ENCODE measurements around the gene FFAR1. TPM values are rescaled to one million over a fixed set of nuclear protein-coding genes. Genes with fewer than 3 reads are reported as not detected.

Gene FFAR1
- polyA plus RNA-seq, 1 of the 3 experiments (the other 2 are of a cell fraction), result not detected

DNA sequence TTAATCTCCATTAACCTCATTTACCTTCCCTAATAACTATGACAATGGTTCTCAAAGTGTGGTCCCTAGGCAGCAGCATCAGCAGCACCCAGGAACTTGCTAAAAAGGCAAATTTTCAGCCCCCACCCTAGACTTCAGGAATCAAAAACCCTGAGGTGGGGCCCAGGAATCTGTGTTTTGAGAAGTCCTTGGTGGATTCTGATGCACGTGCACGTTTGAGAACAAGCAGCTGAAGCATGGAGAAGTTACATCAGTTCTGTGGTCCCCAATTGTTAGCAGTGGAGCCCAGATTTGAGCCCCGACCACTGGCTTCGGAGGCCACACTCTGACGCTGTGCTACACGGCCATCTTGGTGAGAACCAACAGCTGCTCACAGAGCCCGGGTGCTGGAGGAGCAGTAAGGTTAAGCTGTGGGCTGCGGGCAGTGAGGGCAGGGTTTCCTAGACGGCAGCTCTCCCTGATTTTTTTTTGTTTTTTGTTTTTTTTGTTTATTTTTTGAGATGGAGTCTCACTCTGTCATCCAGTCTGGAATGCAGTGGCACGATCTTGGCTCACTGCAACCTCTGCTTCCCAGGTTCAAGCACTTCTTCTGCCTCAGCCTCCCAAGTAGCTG, 32.7 kb upstream of the FFAR1 start:
- Histone ChIP-seq H3K4me2 (no peak overlapping the region), H3F3A (replicated peaks; ENCODE audit: insufficient read depth) (no peaks in the 10 kb centered on the region), H3K9me2 (no peaks in the 10 kb centered on the region), H3K4me3 (ENCODE audit: low read depth in 2 of 2, low read length in 1 of 2) (no peak overlapping the region), H3K27me3 (ENCODE audit: insufficient read depth) (no peaks in the 10 kb centered on the region), H3K36me3 (replicated peaks in 1 of 2; ENCODE audit: control insufficient read depth in 1 of 2, insufficient read depth in 2 of 2, low read length in 1 of 2) (no peaks in the 10 kb centered on the region), H3K9ac (no peak overlapping the region), H3K79me2 (ENCODE audit: insufficient read depth) (no peaks in the 10 kb centered on the region), H3K4me1 (ENCODE audit: control insufficient read depth in 1 of 2, insufficient read depth in 2 of 2, low read depth in 1 of 2, low read length in 1 of 2) (no peaks in the 10 kb centered on the region), H4K20me1 (ENCODE audit: insufficient read depth) (no peaks in the 10 kb centered on the region), H3K27ac (ENCODE audit: low read depth in 2 of 2, low read length in 1 of 2) (no peak overlapping the region), H3K9me3 (no peaks in the 10 kb centered on the region), H2AFZ (ENCODE audit: low read depth) (no peak overlapping the region)
- no peak for DNase-seq
- ChIA-PET CTCF (interaction anchor here (0.8 to 1.4 kb wide), 3 partner anchors 45 to 180 kb away, joined by 3 to 4 read pairs (median 4); partner anchors contain the start of gene LGI4), POLR2A (no interaction called here)
- 66% methylated on average over 10 of the region's 10 CpGs for WGBS (ENCODE audit: low lambda C conversion rate)
- TF ChIP-seq RFX5 (IDR thresholded peaks at IDR 0.05; ENCODE audit: low read length), result no peak
- TF ChIP-seq, protein P1, sequence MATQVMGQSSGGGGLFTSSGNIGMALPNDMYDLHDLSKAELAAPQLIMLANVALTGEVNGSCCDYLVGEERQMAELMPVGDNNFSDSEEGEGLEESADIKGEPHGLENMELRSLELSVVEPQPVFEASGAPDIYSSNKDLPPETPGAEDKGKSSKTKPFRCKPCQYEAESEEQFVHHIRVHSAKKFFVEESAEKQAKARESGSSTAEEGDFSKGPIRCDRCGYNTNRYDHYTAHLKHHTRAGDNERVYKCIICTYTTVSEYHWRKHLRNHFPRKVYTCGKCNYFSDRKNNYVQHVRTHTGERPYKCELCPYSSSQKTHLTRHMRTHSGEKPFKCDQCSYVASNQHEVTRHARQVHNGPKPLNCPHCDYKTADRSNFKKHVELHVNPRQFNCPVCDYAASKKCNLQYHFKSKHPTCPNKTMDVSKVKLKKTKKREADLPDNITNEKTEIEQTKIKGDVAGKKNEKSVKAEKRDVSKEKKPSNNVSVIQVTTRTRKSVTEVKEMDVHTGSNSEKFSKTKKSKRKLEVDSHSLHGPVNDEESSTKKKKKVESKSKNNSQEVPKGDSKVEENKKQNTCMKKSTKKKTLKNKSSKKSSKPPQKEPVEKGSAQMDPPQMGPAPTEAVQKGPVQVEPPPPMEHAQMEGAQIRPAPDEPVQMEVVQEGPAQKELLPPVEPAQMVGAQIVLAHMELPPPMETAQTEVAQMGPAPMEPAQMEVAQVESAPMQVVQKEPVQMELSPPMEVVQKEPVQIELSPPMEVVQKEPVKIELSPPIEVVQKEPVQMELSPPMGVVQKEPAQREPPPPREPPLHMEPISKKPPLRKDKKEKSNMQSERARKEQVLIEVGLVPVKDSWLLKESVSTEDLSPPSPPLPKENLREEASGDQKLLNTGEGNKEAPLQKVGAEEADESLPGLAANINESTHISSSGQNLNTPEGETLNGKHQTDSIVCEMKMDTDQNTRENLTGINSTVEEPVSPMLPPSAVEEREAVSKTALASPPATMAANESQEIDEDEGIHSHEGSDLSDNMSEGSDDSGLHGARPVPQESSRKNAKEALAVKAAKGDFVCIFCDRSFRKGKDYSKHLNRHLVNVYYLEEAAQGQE (IDR thresholded peaks at IDR 0.05; ENCODE audit: low read depth, low read length), result no peak
- no peak for TF ChIP-seq FOSL2 (IDR thresholded peaks at IDR 0.05; ENCODE audit: borderline replicate concordance, low read depth)
- TF ChIP-seq TEAD4 (IDR thresholded peaks at IDR 0.05; ENCODE audit: borderline replicate concordance, insufficient read depth), result no peak
- TF ChIP-seq FOXJ3 (CRISPR knock-in tag; IDR thresholded peaks at IDR 0.05), result no peak
- TF ChIP-seq, protein P2, sequence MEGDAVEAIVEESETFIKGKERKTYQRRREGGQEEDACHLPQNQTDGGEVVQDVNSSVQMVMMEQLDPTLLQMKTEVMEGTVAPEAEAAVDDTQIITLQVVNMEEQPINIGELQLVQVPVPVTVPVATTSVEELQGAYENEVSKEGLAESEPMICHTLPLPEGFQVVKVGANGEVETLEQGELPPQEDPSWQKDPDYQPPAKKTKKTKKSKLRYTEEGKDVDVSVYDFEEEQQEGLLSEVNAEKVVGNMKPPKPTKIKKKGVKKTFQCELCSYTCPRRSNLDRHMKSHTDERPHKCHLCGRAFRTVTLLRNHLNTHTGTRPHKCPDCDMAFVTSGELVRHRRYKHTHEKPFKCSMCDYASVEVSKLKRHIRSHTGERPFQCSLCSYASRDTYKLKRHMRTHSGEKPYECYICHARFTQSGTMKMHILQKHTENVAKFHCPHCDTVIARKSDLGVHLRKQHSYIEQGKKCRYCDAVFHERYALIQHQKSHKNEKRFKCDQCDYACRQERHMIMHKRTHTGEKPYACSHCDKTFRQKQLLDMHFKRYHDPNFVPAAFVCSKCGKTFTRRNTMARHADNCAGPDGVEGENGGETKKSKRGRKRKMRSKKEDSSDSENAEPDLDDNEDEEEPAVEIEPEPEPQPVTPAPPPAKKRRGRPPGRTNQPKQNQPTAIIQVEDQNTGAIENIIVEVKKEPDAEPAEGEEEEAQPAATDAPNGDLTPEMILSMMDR (IDR thresholded peaks at IDR 0.05), result no peak
- TF ChIP-seq EZH2phosphoT487 (IDR thresholded peaks at IDR 0.05; ENCODE audit: borderline replicate concordance, low read depth), result no peak
- no peak for TF ChIP-seq TCF12 (IDR thresholded peaks at IDR 0.05)
- no peak for TF ChIP-seq CHD2 (IDR thresholded peaks at IDR 0.05; ENCODE audit: low read length, partially characterized antibody)
- TF ChIP-seq, protein P3, sequence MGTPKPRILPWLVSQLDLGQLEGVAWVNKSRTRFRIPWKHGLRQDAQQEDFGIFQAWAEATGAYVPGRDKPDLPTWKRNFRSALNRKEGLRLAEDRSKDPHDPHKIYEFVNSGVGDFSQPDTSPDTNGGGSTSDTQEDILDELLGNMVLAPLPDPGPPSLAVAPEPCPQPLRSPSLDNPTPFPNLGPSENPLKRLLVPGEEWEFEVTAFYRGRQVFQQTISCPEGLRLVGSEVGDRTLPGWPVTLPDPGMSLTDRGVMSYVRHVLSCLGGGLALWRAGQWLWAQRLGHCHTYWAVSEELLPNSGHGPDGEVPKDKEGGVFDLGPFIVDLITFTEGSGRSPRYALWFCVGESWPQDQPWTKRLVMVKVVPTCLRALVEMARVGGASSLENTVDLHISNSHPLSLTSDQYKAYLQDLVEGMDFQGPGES (IDR thresholded peaks at IDR 0.05; ENCODE audit: low read depth, low read length), result no peak
- TF ChIP-seq, protein P4, sequence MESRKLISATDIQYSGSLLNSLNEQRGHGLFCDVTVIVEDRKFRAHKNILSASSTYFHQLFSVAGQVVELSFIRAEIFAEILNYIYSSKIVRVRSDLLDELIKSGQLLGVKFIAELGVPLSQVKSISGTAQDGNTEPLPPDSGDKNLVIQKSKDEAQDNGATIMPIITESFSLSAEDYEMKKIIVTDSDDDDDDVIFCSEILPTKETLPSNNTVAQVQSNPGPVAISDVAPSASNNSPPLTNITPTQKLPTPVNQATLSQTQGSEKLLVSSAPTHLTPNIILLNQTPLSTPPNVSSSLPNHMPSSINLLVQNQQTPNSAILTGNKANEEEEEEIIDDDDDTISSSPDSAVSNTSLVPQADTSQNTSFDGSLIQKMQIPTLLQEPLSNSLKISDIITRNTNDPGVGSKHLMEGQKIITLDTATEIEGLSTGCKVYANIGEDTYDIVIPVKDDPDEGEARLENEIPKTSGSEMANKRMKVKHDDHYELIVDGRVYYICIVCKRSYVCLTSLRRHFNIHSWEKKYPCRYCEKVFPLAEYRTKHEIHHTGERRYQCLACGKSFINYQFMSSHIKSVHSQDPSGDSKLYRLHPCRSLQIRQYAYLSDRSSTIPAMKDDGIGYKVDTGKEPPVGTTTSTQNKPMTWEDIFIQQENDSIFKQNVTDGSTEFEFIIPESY (IDR thresholded peaks at IDR 0.05; ENCODE audit: borderline replicate concordance, low read depth), result no peak
- no peak for TF ChIP-seq ELF1 (IDR thresholded peaks at IDR 0.05)
- no peak for TF ChIP-seq SMC3 (IDR thresholded peaks at IDR 0.05; ENCODE audit: low read depth, low read length)
- TF ChIP-seq, protein P5, sequence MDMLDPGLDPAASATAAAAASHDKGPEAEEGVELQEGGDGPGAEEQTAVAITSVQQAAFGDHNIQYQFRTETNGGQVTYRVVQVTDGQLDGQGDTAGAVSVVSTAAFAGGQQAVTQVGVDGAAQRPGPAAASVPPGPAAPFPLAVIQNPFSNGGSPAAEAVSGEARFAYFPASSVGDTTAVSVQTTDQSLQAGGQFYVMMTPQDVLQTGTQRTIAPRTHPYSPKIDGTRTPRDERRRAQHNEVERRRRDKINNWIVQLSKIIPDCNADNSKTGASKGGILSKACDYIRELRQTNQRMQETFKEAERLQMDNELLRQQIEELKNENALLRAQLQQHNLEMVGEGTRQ (IDR thresholded peaks at IDR 0.05; ENCODE audit: borderline replicate concordance, low read depth, low read length), result no peak
- TF ChIP-seq TAF1 (IDR thresholded peaks at IDR 0.05; ENCODE audit: borderline replicate concordance, low read depth, low read length), result no peak
- TF ChIP-seq, protein P6, sequence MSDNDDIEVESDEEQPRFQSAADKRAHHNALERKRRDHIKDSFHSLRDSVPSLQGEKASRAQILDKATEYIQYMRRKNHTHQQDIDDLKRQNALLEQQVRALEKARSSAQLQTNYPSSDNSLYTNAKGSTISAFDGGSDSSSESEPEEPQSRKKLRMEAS (IDR thresholded peaks at IDR 0.05; ENCODE audit: low read depth), result no peak
- TF ChIP-seq RAD21 (IDR thresholded peaks at IDR 0.05; ENCODE audit: low read length), result no peak
- no peak for TF ChIP-seq NFIC (IDR thresholded peaks at IDR 0.05; ENCODE audit: borderline replicate concordance)
- no peak for TF ChIP-seq RXRA (IDR thresholded peaks at IDR 0.05; ENCODE audit: borderline replicate concordance, low read depth)

All from SK-N-SH (cell line).